DOHH2 (cell line): ENCODE results near the gene GBF1.

Source experiments
- H3F3A ChIP-seq: fragments of 200-600 bp; sonication (generic), shearing (Covaris generic); 2 replicates; pipeline ENCODE4 v1.6.0; 2016; ENCODE audit warnings: antibody characterized with exemption, mild to moderate bottlenecking; ENCODE audit not compliant: control insufficient read depth, insufficient read depth
- H3K27ac ChIP-seq: fragments of 200-600 bp; sonication (generic); 2 replicates; pipeline ENCODE4 v1.5.1; 2014; ENCODE audit warnings: low read depth, mild to moderate bottlenecking, low read length, moderate library complexity
- H3K27me3 ChIP-seq: fragments of 200-600 bp; sonication (generic); 2 replicates; pipeline ENCODE4 v1.6.1; 2014; ENCODE audit warnings: mild to moderate bottlenecking, low read length, mixed read lengths; ENCODE audit not compliant: control insufficient read depth
- H3K36me3 ChIP-seq: fragments of 200-600 bp; sonication (generic); 2 replicates; pipeline ENCODE4 v1.6.1; 2014; ENCODE audit warnings: mild to moderate bottlenecking, low read length, moderate library complexity, mixed read lengths; ENCODE audit not compliant: control insufficient read depth
- H3K4me1 ChIP-seq: fragments of 200-600 bp; sonication (generic); 2 replicates; pipeline ENCODE4 v1.6.1; 2014; ENCODE audit warnings: mild to moderate bottlenecking, low read length, mixed read lengths; ENCODE audit not compliant: control insufficient read depth
- H3K4me2 ChIP-seq: fragments of 200-600 bp; sonication (generic); 2 replicates; pipeline ENCODE4 v1.6.0; 2014; ENCODE audit warnings: mild to moderate bottlenecking, low read length, moderate library complexity
- H3K4me3 ChIP-seq: fragments of 200-600 bp; sonication (generic); 2 replicates; pipeline ENCODE4 v1.5.1; 2014; ENCODE audit warnings: mild to moderate bottlenecking, low read length, mixed read lengths
- H3K79me2 ChIP-seq: fragments of 200-600 bp; sonication (generic); 2 replicates; pipeline ENCODE4 v1.6.1; 2014; ENCODE audit warnings: mild to moderate bottlenecking, low read length, mixed read lengths; ENCODE audit not compliant: control insufficient read depth
- H3K9me2 ChIP-seq: fragments of 200-600 bp; sonication (generic); replicated peaks from 2 replicates; pipeline ENCODE4 v1.6.1; 2014; ENCODE audit warnings: mild to moderate bottlenecking, low read length, mixed read lengths; ENCODE audit not compliant: control insufficient read depth
- H3K9me3 ChIP-seq: fragments of 200-600 bp; sonication (generic); 2 replicates; pipeline ENCODE4 v1.6.1; 2014; ENCODE audit warnings: antibody characterized with exemption, low read length, mixed read lengths; ENCODE audit not compliant: control insufficient read depth, insufficient read depth
- H4K20me1 ChIP-seq: fragments of 200-600 bp; sonication (generic); 2 replicates; pipeline ENCODE4 v1.6.0; 2014; ENCODE audit warnings: low read depth, mild to moderate bottlenecking, antibody characterized with exemption, low read length, moderate library complexity; ENCODE audit not compliant: control insufficient read depth, insufficient read depth
- EZH2phosphoT487 ChIP-seq: fragments of 200-600 bp; sonication (generic); IDR thresholded peaks from 2 replicates; pipeline ENCODE4 v1.6.1; 2017; ENCODE audit warnings: borderline replicate concordance, mild to moderate bottlenecking, antibody characterized with exemption, low read length, moderate library complexity, mixed read lengths
- TF ChIP-seq, protein P1 (sequence below): fragments of 200-600 bp; sonication (generic); IDR thresholded peaks from one replicate; pipeline ENCODE4 v1.5.1; 2014; ENCODE audit warnings: antibody characterized with exemption, mild to moderate bottlenecking, low read depth, low read length; ENCODE audit not compliant: poor library complexity, severe bottlenecking

The GBF1 gene

DNA sequence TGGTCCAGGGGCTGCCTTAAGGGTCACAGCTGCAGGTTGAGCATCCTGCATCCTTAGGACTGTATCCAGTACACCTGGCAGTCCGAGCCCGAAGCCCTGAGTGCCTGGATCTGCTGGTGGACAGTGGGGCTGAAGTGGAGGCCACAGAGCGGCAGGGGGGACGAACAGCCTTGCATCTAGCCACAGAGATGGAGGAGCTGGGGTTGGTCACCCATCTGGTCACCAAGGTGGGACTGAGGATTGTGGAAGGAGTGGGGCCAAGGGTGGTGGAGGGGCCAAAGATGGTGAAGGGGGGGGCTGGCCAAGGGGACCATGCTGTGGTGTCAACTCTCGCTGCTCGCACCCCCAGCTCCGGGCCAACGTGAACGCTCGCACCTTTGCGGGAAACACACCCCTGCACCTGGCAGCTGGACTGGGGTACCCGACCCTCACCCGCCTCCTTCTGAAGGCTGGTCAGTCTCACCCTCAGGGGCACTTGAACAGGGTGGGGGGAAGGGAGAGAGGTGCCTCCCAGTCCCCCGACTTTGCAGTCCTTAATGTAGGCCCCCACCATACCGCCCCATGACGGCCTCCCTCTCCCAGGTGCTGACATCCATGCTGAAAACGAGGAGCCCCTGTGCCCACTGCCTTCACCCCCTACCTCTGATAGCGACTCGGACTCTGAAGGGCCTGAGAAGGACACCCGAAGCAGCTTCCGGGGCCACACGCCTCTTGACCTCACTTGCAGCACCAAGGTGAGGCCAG, 155.4 kb downstream of the GBF1 start:
- H3K79me2 ChIP-seq, result peaks cover 6% of the 10 kb centered on the region; the same call in 1 of the 2 replicates
- peaks cover 11% of the 10 kb centered on the region; the same call in 1 of the 2 replicates for H3K36me3 ChIP-seq
- H3K9me2 ChIP-seq, result no peaks in the 10 kb centered on the region
- H3K4me3 ChIP-seq, result no peak overlapping the region
- H3K27ac ChIP-seq, result no peak overlapping the region
- 0 out of 2 replicates have a peak, but pooled peaks cover 2% of the 10 kb centered on the region for H3F3A ChIP-seq
- peaks cover 28% of the 10 kb centered on the region for H3K4me1 ChIP-seq
- no peaks in the 10 kb centered on the region; the same call in 1 of the 2 replicates for H3K27me3 ChIP-seq
- no peaks in the 10 kb centered on the region for H3K9me3 ChIP-seq
- 0 out of 2 replicates have a peak, but pooled peaks cover 4% of the 10 kb centered on the region for H4K20me1 ChIP-seq
- TF ChIP-seq, protein P1, sequence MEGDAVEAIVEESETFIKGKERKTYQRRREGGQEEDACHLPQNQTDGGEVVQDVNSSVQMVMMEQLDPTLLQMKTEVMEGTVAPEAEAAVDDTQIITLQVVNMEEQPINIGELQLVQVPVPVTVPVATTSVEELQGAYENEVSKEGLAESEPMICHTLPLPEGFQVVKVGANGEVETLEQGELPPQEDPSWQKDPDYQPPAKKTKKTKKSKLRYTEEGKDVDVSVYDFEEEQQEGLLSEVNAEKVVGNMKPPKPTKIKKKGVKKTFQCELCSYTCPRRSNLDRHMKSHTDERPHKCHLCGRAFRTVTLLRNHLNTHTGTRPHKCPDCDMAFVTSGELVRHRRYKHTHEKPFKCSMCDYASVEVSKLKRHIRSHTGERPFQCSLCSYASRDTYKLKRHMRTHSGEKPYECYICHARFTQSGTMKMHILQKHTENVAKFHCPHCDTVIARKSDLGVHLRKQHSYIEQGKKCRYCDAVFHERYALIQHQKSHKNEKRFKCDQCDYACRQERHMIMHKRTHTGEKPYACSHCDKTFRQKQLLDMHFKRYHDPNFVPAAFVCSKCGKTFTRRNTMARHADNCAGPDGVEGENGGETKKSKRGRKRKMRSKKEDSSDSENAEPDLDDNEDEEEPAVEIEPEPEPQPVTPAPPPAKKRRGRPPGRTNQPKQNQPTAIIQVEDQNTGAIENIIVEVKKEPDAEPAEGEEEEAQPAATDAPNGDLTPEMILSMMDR, result no peak
- TF ChIP-seq EZH2phosphoT487, result no peak
- H3K4me2 ChIP-seq, result no peak overlapping the region

DNA sequence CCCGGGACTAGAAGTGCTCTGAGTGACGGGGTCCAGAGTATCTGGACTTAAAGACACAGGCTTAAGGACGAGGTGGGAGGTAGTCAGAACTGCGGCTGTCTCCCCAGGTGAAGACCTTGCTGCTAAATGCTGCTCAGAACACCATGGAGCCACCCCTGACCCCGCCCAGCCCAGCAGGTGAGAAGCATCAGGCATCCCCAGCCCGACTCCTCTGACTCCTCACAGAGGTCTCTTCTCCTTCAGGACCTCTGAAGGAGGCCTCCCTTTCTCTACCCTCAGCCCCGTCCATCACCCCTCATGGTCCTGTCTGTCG, 156.0 kb downstream of the GBF1 start:
- H3K4me2 ChIP-seq, result no peak overlapping the region
- no peak overlapping the region for H3K27ac ChIP-seq
- peaks cover 23% of the 10 kb centered on the region for H3K4me1 ChIP-seq
- no peaks in the 10 kb centered on the region for H3K9me2 ChIP-seq
- 0 out of 2 replicates have a peak, but pooled peaks cover 4% of the 10 kb centered on the region for H4K20me1 ChIP-seq
- peaks cover 10% of the 10 kb centered on the region; the same call in 1 of the 2 replicates for H3K36me3 ChIP-seq
- TF ChIP-seq EZH2phosphoT487, result no peak
- TF ChIP-seq, protein P1, result no peak
- no peak overlapping the region for H3K4me3 ChIP-seq
- H3F3A ChIP-seq, result 0 out of 2 replicates have a peak, but pooled peaks cover 2% of the 10 kb centered on the region
- H3K9me3 ChIP-seq, result no peaks in the 10 kb centered on the region
- peaks cover 2% of the 10 kb centered on the region; the same call in 1 of the 2 replicates for H3K79me2 ChIP-seq
- H3K27me3 ChIP-seq, result peaks cover 3% of the 10 kb centered on the region; the same call in 1 of the 2 replicates

DNA sequence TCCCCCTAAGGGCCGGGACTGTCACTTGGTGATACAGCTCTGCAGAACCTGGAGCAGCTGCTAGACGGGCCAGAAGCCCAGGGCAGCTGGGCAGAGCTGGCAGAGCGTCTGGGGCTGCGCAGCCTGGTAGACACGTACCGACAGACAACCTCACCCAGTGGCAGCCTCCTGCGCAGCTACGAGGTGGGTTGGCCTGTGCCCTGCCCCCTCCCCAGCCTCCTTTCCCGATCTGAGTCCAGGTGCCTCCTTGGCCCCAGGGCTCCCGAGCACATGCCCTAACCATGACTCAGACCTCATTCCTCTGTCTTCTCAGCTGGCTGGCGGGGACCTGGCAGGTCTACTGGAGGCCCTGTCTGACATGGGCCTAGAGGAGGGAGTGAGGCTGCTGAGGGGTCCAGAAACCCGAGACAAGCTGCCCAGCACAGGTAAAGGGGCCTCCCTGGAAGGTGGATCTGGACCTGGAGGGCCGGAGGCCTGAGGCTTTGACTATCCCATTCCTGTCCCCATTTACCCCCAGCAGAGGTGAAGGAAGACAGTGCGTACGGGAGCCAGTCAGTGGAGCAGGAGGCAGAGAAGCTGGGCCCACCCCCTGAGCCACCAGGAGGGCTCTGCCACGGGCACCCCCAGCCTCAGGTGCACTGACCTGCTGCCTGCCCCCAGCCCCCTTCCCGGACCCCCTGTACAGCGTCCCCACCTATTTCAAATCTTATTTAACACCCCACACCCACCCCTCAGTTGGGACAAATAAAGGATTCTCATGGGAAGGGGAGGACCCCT, 156.6 kb downstream of the GBF1 start:
- Histone ChIP-seq H3K9me2 (no peaks in the 10 kb centered on the region), H3K9me3 (no peaks in the 10 kb centered on the region), H3F3A (0 out of 2 replicates have a peak, but pooled peaks cover 2% of the 10 kb centered on the region), H3K4me2 (no peak overlapping the region), H3K36me3 (peaks cover 4% of the 10 kb centered on the region; the same call in 1 of the 2 replicates), H3K27ac (no peak overlapping the region), H3K27me3 (peaks cover 3% of the 10 kb centered on the region; the same call in 1 of the 2 replicates), H3K79me2 (no peaks in the 10 kb centered on the region), H4K20me1 (0 out of 2 replicates have a peak, but pooled peaks cover 4% of the 10 kb centered on the region), H3K4me1 (peaks cover 19% of the 10 kb centered on the region), H3K4me3 (no peak overlapping the region)
- no peak for TF ChIP-seq EZH2phosphoT487
- TF ChIP-seq, protein P1, result no peak
